ENCODE measurements around the gene EPB41.

EPB41 gene

DNA sequence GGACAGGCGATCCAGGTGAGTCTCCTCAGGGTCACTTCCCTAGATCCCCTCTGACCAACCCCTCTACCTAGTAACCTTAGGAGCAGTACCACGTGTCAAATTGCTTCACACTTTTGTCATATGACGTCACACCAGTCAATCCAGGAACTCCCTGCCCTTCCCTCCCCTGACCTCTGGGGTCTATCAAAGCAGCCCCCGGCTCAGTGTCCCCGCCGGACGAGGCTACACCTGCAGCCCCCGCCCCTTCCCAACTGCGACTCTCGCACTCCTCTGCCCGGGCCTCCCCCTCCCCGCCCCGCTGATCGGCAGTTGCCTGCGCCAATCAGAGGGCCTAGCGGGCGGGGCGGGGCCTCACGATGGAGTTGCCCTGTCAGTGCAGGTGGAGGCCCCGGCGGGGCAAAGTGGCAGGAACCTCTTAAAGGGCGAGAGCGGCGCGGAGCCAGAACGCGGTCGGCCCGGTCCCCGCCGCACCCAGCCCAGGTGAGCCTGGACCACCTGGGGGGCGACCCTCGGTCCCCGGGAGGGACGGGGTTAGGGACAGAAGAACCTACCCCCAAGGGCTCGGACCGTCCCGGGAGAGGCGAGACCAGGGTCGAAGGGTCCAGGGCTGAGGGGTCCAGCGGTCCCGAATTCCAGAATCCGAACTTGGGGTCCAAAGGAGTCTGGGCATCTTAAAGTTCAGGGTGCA, 27.5 kb upstream of the EPB41 start:
- Mint-ChIP-seq H3K27ac (peak overlapping the region; percentile 87), H3K4me1 (peaks cover 46% of the 10 kb centered on the region), H3K27me3 (no peaks in the 10 kb centered on the region), H3K4me3 (peak overlapping the region; percentile 80), H3K9me3 (no peaks in the 10 kb centered on the region), H3K36me3 (ENCODE audit: low read depth) (peaks cover 2% of the 10 kb centered on the region)
- ATAC-seq (peak; percentile 71), DNase-seq (peak; percentile 90)

DNA sequence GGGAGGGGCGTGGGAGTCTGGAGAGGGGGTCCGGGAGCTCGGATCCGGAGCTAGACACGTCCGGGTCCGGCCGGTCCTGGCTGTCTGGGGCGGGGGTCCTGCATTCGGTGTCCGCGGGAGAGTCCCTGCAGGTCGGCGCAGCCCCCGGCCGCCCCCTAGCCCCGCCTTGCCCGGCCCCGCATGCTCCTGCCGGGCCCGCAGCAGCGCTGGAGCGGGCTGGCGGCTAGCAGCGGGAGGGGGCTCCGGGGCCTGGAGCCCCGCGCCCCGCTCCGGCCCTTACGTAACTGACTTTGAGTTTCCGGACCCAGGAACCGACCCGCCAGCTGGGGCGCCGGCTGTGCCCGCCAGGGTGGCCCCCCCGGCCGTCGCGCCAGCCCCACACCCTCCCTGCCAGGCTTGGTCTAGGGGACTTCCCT, 26.9 kb upstream of the EPB41 start:
- peaks cover 42% of the 10 kb centered on the region for H3K4me1 Mint-ChIP-seq
- peaks cover 3% of the 10 kb centered on the region for H3K36me3 Mint-ChIP-seq (ENCODE audit: low read depth)
- ATAC-seq: no peak
- peak; percentile 50 for DNase-seq
- peak overlapping the region; percentile 92 for H3K27ac Mint-ChIP-seq
- H3K9me3 Mint-ChIP-seq: no peaks in the 10 kb centered on the region
- H3K27me3 Mint-ChIP-seq: no peaks in the 10 kb centered on the region
- H3K4me3 Mint-ChIP-seq: peak overlapping the region; percentile 92

DNA sequence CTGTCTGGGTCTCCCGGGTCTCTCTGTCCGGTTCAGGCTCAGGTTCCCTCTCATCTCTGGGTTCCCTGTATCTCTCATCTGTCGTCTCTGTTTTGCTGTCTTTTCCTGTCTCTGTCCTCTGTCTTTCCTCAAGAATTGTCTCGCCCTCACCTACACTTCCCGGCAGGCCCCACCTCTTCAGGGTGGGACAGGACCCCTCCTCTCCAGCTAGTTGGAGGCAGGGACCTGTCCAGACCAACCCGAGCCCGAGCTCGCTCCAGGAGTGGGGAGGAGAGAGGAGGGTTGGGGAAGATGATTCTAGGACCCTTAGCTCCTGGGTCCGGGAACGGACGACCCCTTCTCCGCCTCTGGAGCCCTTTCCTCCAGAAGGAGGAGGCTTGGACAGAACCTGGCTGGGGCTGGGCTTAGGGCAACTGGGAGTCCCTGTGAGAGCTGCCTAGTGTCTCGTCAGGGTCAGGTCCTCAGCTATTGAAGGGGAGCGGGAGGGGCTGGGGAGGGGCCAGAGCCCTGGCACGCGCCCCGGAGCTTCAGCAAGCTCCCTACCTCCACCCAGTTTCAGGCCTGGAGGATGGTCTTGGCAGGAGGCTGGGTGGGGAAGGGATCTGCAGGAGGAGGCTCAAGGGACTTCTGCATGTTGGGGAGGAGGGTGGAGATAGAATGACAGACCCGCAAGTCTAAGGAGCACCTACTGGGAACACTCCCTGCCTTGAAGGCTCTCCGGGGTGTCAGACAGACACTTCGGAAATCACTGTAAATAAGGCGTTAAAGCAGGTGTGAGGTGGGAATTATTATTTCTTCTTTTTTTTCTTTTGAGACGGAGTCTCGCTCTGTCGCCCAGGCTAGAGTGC, 26.3 kb upstream of the EPB41 start:
- H3K4me1 Mint-ChIP-seq: peaks cover 42% of the 10 kb centered on the region
- H3K27me3 Mint-ChIP-seq: no peaks in the 10 kb centered on the region
- DNase-seq (peak; percentile 8), ATAC-seq (no peak)
- H3K27ac Mint-ChIP-seq: peak overlapping the region; percentile 92
- H3K9me3 Mint-ChIP-seq: no peaks in the 10 kb centered on the region
- peak overlapping the region; percentile 92 for H3K4me3 Mint-ChIP-seq
- H3K36me3 Mint-ChIP-seq (ENCODE audit: low read depth): peaks cover 3% of the 10 kb centered on the region

DNA sequence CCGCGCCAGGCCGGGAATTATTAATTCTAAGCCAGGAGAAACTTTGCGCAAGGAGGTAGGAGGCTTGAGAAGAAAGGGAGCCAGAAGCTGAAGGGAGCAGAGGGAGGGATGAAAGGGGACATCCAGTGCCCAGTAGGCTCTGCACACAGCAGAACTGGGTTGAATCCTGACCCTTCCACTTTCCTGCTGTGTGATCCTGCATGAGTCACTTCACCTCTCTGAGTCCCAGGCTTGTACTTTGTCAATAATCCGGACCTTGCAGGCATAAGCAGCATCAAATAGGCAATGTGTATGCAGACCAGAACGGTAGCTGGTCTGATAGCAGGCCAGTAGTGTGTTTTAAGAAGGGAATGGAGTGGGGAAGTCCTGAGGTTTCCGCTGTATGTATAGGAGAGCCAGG, 25.5 kb upstream of the EPB41 start:
- H3K4me3 Mint-ChIP-seq: peak overlapping the region; percentile 21
- no peak overlapping the region for H3K27ac Mint-ChIP-seq
- peaks cover 3% of the 10 kb centered on the region for H3K36me3 Mint-ChIP-seq (ENCODE audit: low read depth)
- no peak for ATAC-seq
- H3K9me3 Mint-ChIP-seq: no peaks in the 10 kb centered on the region
- peaks cover 38% of the 10 kb centered on the region for H3K4me1 Mint-ChIP-seq
- DNase-seq: no peak
- no peaks in the 10 kb centered on the region for H3K27me3 Mint-ChIP-seq

DNA sequence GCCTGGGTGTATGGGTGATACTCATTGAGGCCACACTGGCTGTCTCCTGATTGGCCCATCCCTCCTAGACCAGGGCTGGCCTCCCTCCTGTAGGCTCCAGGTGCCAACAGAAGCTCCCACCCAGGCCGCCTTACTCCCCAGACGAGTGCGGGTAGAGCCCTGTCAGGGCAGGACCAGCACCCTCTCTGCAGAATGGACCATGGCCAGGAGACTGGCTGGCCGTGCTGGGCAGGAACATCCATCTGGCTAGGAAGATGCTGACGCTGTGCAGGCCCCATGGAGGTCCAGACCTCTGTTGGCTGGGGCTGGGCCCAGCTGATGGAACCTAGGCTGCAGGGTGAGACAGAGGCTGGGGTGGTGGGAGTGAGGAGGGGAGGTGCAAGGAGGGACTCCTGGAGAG, 25.0 kb upstream of the EPB41 start:
- ATAC-seq (no peak), DNase-seq (no peak)
- H3K4me1 Mint-ChIP-seq: peaks cover 36% of the 10 kb centered on the region
- H3K27ac Mint-ChIP-seq: peak overlapping the region; percentile 21
- H3K27me3 Mint-ChIP-seq: no peaks in the 10 kb centered on the region
- H3K4me3 Mint-ChIP-seq: no peak overlapping the region
- H3K9me3 Mint-ChIP-seq: no peaks in the 10 kb centered on the region
- H3K36me3 Mint-ChIP-seq (ENCODE audit: low read depth): peaks cover 3% of the 10 kb centered on the region

DNA sequence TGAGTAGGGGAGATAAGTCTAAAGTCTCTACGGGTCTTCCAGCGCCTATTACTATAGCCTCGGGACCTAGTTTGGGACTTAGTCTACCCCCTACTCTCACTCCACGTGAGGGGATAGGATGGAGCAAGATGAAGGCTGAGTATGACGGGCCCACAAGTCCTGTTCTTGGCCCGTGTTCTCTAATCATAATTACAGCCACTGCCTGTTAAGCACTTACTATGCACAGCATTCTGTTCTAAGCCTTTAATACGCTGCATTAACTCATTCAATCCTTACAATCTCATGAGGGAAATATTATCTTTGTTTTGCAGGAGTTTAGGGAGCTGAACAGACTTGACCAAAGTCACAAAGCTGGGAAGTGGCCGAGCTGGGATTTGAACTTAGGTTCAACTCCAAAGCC, 23.9 kb upstream of the EPB41 start:
- H3K4me3 Mint-ChIP-seq: no peak overlapping the region
- peaks cover 25% of the 10 kb centered on the region for H3K4me1 Mint-ChIP-seq
- no peaks in the 10 kb centered on the region for H3K27me3 Mint-ChIP-seq
- DNase-seq (no peak), ATAC-seq (no peak)
- no peak overlapping the region for H3K27ac Mint-ChIP-seq
- no peaks in the 10 kb centered on the region for H3K9me3 Mint-ChIP-seq
- H3K36me3 Mint-ChIP-seq (ENCODE audit: low read depth): peaks cover 2% of the 10 kb centered on the region

DNA sequence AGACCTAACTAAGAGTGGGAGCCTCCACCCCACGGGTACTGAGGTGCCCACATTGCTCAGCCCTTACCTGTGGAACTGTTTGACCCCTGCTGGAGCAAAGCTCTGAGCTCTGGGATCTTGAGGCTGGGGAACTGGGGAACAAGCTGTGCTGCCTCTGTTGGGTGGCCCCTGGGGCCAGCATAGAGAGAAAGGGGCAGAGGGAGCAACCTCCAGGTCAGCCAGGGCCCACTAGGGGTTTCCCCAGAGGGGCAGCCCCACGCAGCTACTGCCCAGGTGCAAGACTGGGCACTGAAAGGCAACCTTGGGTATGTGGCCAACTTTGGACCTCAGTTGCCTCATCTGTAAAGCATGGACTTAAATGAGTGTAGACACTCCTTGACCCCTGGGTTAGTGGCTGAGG, 23.5 kb upstream of the EPB41 start:
- Mint-ChIP-seq H3K36me3 (ENCODE audit: low read depth) (peaks cover 2% of the 10 kb centered on the region), H3K27me3 (no peaks in the 10 kb centered on the region), H3K4me1 (peaks cover 21% of the 10 kb centered on the region), H3K4me3 (no peak overlapping the region), H3K9me3 (no peaks in the 10 kb centered on the region), H3K27ac (no peak overlapping the region)
- ATAC-seq: no peak
- DNase-seq: no peak

DNA sequence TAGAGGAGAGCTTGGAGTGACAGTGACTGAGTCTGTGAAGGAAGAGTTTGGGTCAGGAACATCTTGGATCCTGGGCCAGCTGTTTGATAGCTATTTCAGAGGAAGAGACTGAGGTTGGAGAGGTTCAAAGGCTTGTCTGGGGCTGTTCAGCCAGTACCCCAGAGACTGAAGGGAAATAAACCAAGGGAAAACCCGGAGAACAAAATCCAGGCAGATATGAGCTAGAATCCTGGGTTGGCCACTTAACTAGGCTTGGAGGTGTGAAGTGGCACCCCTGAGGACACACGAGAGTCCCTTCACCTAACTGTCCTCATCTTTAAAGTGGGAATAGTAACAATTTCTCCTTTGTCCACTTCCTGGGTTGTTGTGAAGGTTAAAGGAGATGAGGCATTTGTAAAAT, 23.1 kb upstream of the EPB41 start:
- Mint-ChIP-seq H3K9me3 (no peaks in the 10 kb centered on the region), H3K27ac (no peak overlapping the region), H3K4me3 (no peak overlapping the region), H3K36me3 (ENCODE audit: low read depth) (peaks cover 2% of the 10 kb centered on the region), H3K27me3 (no peaks in the 10 kb centered on the region), H3K4me1 (peaks cover 17% of the 10 kb centered on the region)
- ATAC-seq (no peak), DNase-seq (no peak)

DNA sequence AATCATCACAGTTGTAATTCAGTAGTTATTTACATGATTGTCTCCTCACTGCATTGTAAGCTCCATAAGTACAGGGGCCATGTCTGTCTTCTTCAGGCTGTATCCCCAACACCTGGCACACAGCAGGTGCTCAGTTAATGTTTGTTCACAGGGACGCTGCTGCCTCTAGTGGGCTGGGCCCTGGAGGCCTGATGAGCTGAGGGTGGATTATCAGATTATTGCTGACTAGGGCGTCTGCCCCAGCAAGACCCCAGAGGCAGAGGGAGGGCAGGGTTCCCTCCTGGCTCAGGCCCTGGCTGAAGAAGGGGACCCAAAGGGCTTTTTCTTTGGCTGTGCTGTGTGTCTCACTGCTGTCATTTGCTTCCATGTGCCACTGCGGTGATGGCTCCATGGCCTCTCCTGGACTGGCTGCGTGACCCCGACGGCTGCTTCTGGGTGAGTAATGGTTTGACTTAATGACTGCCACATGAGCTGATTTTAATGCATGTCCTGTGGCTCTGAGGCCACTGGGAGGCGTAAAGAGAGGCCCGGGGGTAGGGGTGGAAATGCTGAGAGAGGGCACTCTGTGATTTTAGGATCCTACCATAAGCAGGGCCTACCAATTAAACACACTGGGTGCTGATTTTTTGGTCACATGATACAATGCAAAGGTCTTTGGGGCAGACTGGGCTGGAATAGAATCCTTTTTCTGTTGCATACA, 20.8 kb upstream of the EPB41 start:
- H3K9me3 Mint-ChIP-seq: no peaks in the 10 kb centered on the region
- peaks cover 15% of the 10 kb centered on the region for H3K4me1 Mint-ChIP-seq
- peak overlapping the region; percentile 55 for H3K27ac Mint-ChIP-seq
- H3K4me3 Mint-ChIP-seq: no peak overlapping the region
- DNase-seq (no peak), ATAC-seq (no peak)
- no peaks in the 10 kb centered on the region for H3K27me3 Mint-ChIP-seq
- peaks cover 2% of the 10 kb centered on the region for H3K36me3 Mint-ChIP-seq (ENCODE audit: low read depth)

DNA sequence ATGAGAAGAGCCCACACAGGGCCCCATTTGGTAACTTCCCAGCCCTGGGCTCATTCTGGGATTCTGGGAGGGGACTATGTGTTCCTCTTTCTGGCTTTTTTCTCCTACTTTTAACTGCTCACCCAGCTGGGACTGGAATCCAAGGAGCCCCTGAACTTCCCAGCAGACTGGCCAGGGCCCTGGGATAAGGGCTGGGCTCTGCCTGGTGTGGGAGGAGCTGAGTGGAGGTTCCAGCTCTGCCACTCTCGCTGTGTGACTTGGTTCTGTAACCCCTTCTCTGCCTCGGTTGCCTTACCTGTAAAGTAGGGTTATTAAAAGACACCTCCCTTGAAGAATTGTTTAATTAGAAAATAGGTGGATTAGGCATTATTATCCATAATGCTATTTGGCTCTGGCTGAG, 19.6 kb upstream of the EPB41 start:
- ATAC-seq: no peak
- Mint-ChIP-seq H3K27me3 (no peaks in the 10 kb centered on the region), H3K4me1 (peaks cover 10% of the 10 kb centered on the region), H3K27ac (no peak overlapping the region), H3K36me3 (ENCODE audit: low read depth) (peaks cover 2% of the 10 kb centered on the region), H3K9me3 (no peaks in the 10 kb centered on the region), H3K4me3 (no peak overlapping the region)
- no peak for DNase-seq

DNA sequence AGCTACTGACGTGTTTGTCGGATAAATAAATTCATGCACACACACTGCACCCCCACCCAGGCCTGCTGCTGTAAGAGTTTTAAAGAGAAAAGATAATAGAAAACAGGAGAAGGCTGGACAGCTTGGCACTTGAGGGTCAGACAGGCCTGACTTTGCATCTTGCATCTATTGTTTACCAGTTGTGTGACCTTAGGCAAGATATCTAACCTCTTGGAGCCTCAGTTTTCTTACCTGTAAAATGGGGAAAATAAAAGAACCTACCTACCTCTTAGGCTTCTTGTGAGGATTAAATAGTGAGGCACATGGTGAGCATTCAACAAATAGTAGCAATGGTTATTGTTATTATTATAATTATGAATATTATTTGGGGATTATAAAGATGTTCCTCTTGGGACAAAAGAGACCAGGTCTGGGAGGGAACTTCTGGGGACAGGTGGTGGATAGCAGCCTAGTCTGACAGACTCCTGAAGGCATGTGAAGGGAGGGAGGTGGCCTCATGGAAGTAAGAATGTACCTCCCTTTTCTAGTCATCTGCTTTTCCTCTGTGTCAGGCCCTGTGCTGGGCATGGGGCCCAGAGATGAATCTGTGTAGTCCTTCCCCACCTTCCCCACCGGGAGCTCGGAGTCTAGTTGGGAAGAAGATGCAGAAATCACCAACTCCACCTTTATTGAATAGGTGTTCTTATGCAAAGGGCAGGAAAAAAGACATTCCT, 18.3 kb upstream of the EPB41 start:
- Mint-ChIP-seq H3K36me3 (ENCODE audit: low read depth) (peaks cover 2% of the 10 kb centered on the region), H3K27ac (no peak overlapping the region), H3K9me3 (no peaks in the 10 kb centered on the region), H3K4me3 (no peak overlapping the region), H3K4me1 (peaks cover 10% of the 10 kb centered on the region), H3K27me3 (no peaks in the 10 kb centered on the region)
- DNase-seq: no peak
- no peak for ATAC-seq

DNA sequence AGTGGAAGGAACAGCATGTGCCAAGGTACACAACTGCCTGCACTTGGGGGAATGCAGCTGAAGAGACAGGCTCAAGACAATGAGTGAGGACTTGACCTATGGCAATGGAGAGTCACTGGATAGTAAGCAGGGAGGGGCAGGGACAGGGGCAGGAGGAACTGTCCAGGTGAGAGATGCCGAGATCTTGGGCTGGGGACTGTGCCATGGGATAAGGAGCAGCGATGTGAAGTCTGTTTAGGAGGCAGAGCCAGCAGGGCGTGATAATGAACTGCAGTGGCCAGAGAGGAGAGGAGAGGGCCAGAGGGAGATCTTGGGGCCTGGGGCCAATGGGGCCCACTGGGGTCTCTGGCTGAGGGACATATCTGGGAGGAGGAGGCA, 17.8 kb upstream of the EPB41 start:
- peaks cover 10% of the 10 kb centered on the region for H3K4me1 Mint-ChIP-seq
- DNase-seq (no peak), ATAC-seq (no peak)
- no peak overlapping the region for H3K4me3 Mint-ChIP-seq
- no peaks in the 10 kb centered on the region for H3K27me3 Mint-ChIP-seq
- H3K27ac Mint-ChIP-seq: no peak overlapping the region
- H3K9me3 Mint-ChIP-seq: no peaks in the 10 kb centered on the region
- H3K36me3 Mint-ChIP-seq (ENCODE audit: low read depth): peaks cover 2% of the 10 kb centered on the region

DNA sequence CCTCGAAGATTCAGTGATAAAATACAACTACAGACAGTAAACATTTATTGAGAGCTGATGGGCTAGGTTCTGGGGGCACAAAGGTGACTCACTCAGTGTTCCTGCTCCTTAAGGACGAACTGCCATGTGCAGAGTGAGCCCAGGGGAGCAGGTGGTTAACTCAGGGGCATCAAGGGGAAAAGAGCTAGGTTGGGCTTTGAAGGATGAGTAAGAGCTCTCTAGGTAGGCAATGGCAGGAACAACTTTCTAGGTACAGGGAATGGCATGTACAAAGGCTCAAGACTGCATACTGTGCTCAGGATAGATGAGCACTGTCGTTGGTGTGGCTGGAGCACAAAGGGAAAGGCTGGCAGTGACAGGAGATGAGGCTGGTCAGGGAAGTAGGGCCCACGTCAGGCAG, 16.6 kb upstream of the EPB41 start:
- ATAC-seq (no peak), DNase-seq (no peak)
- H3K4me1 Mint-ChIP-seq: peaks cover 10% of the 10 kb centered on the region
- H3K36me3 Mint-ChIP-seq (ENCODE audit: low read depth): peaks cover 4% of the 10 kb centered on the region
- H3K9me3 Mint-ChIP-seq: no peaks in the 10 kb centered on the region
- no peak overlapping the region for H3K27ac Mint-ChIP-seq
- H3K4me3 Mint-ChIP-seq: no peak overlapping the region
- H3K27me3 Mint-ChIP-seq: no peaks in the 10 kb centered on the region

DNA sequence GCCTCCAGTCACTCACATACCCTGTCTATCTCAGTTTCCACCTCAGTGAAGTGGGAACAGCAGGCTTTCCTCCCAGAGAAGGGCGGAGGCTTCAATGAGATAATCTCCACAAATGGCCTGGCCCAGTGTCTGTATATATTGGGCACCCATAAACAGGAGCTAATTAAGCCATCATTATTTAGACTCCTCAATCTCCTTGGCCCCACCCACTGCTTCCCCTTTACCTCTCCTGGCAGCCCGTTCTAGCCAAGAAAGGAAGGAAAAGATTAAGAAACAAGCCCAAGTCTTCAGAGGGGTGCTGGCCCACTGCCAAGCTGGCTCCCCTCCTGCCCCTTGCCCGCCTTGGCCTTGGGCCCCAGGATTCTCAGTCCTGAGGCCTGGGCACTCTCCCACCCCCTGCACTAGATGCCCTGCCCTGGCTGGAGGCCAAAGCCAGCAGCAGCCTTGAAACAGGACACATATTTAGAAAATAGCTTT, 15.9 kb upstream of the EPB41 start:
- H3K27me3 Mint-ChIP-seq: no peaks in the 10 kb centered on the region
- peaks cover 10% of the 10 kb centered on the region for H3K4me1 Mint-ChIP-seq
- H3K27ac Mint-ChIP-seq: no peak overlapping the region
- H3K36me3 Mint-ChIP-seq (ENCODE audit: low read depth): peaks cover 5% of the 10 kb centered on the region
- H3K4me3 Mint-ChIP-seq: no peak overlapping the region
- DNase-seq: no peak
- ATAC-seq: no peak
- H3K9me3 Mint-ChIP-seq: no peaks in the 10 kb centered on the region

Measured in activated naive CD8-positive, alpha-beta T cell treated with anti-CD3 and anti-CD28 coated beads, Interleukin-2, amount 50 U/mL, for 24 hours (primary cell).